Activated CD4-positive, alpha-beta T cell treated with anti-CD3 and anti-CD28 coated beads, Interleukin-2, amount 50 U/mL, for 4 hours (primary cell): ENCODE results near the gene ZNF747.

Experiments used
- DNase-seq, 2 experiments: peaks; one replicate each; pipeline ENCODE4 v3.0.0-alpha.2; 2020

ZNF747 gene

GRCh38 chr16:30510376-30510938 is 24.2 kb downstream of the ZNF747 start:
- DNase-seq: no peak

GRCh38 chr16:30509081-30509765 is 25.4 kb downstream of the ZNF747 start:
- no peak for DNase-seq

GRCh38 chr16:30503403-30504296 is 31.0 kb downstream of the ZNF747 start:
- DNase-seq: no peak

- DNase-seq: no peak
Observed at GRCh38 chr16:30499284-30499683, 35.4 kb downstream of the ZNF747 start.

- no peak for DNase-seq
Observed at GRCh38 chr16:30494709-30495108, 39.9 kb downstream of the ZNF747 start.

- DNase-seq: no peak
Observed at GRCh38 chr16:30493941-30494488, 40.6 kb downstream of the ZNF747 start.

GRCh38 chr16:30491744-30492308 is 42.8 kb downstream of the ZNF747 start:
- no peak for DNase-seq

GRCh38 chr16:30491229-30491628 is 43.4 kb downstream of the ZNF747 start:
- DNase-seq: no peak

- no peak for DNase-seq
Observed at GRCh38 chr16:30490210-30490609, 44.4 kb downstream of the ZNF747 start.

- no peak for DNase-seq
Observed at GRCh38 chr16:30488764-30489605, 45.7 kb downstream of the ZNF747 start.

- no peak for DNase-seq
Observed at GRCh38 chr16:30485818-30486436, 48.7 kb downstream of the ZNF747 start.

- DNase-seq: no peak
Observed at GRCh38 chr16:30484887-30485286, 49.8 kb downstream of the ZNF747 start.

- no peak for DNase-seq
Observed at GRCh38 chr16:30482366-30482765, 52.3 kb downstream of the ZNF747 start.

- no peak for DNase-seq
Observed at GRCh38 chr16:30481381-30481780, 53.3 kb downstream of the ZNF747 start.
